Activated B cell treated with CpG ODN at 0.5 μM for 24 hours (primary cell): ENCODE measurements around the gene SIRPB1. TPM values are rescaled to one million over a fixed set of nuclear protein-coding genes. Genes with fewer than 3 reads are reported as not detected.
"Not testable (repeated sequence)": the region's sequence is repeated elsewhere in the genome, so short reads cannot be mapped to it uniquely, and the experiment has no call there.

Experiments
- ATAC-seq: fragments of 200-7000 bp; cut with Tn5 transposase; one replicate; pipeline ENCODE4 v1.10.0; 2021; ENCODE audit warnings: low read depth, mild to moderate bottlenecking, moderate library complexity
- CTCF ChIA-PET: fragments of 350-600 bp; sonication (Branson Sonifier 250); formaldehyde crosslinking; loops from one replicate; lab custom pipeline; 2021; ENCODE audit warnings: antibody characterized with exemption; lab: Charles Lee
- POLR2A ChIA-PET: fragments of 350-600 bp; sonication (Branson Sonifier 250); formaldehyde crosslinking; loops from one replicate; lab custom pipeline; 2021; ENCODE audit warnings: antibody characterized with exemption; lab: Charles Lee
- DNase-seq: peaks from one replicate; pipeline ENCODE4 v3.0.0; 2022
- H3K27ac Mint-ChIP-seq: one replicate; pipeline ENCODE4 v1.8.0; 2020; ENCODE audit warnings: mixed read lengths
- H3K27me3 Mint-ChIP-seq: one replicate; pipeline ENCODE4 v1.8.0; 2021; ENCODE audit warnings: mixed read lengths
- H3K36me3 Mint-ChIP-seq: one replicate; pipeline ENCODE4 v1.8.0; 2021; ENCODE audit warnings: low read depth, mixed read lengths
- H3K4me1 Mint-ChIP-seq: one replicate; pipeline ENCODE4 v1.8.0; 2021; ENCODE audit warnings: mixed read lengths
- H3K4me3 Mint-ChIP-seq: one replicate; pipeline ENCODE4 v1.8.0; 2020; ENCODE audit warnings: mild to moderate bottlenecking, mixed read lengths
- H3K9me3 Mint-ChIP-seq: one replicate; pipeline ENCODE4 v1.8.0; 2020; ENCODE audit warnings: mixed read lengths
- CTCF ChIP-seq: fragments of 200-600 bp; IDR thresholded peaks from one replicate; pipeline ENCODE4 v1.8.0; 2022; ENCODE audit warnings: antibody characterized with exemption, mild to moderate bottlenecking
- intact Hi-C: fragments of 100-400 bp; cut with micrococcal nuclease; formaldehyde crosslinking; loops from one replicate; pipeline ENCODE4 v1.15.1; 2024
- total RNA-seq: library from RNA; stranded (reverse); gene quantifications from 2 replicates; pipeline ENCODE4 v1.2.3, GENCODE V29; 2022

SIRPB1 gene
- total RNA-seq, 1 donor from 2014 or later = 1.1 TPM

GRCh38 chr20:1648101-1648500 lies 28.3 kb upstream of the SIRPB1 start:
- CTCF ChIA-PET = no interaction called here
- DNase-seq (no peak), ATAC-seq (no peak)
- Mint-ChIP-seq H3K9me3 (no peaks in the 10 kb centered on the region), H3K36me3 (no peaks in the 10 kb centered on the region), H3K4me1 (peaks cover 7% of the 10 kb centered on the region), H3K27me3 (peaks cover 5% of the 10 kb centered on the region), H3K4me3 (no peak overlapping the region), H3K27ac (no peak overlapping the region)
- no peak for TF ChIP-seq CTCF
- POLR2A ChIA-PET = no interaction called here
- intact Hi-C loops = no loop called here

GRCh38 chr20:1646975-1647431 lies 27.2 kb upstream of the SIRPB1 start:
- H3K9me3 Mint-ChIP-seq = no peaks in the 10 kb centered on the region
- H3K27ac Mint-ChIP-seq = no peak overlapping the region
- no peak overlapping the region for H3K4me3 Mint-ChIP-seq
- TF ChIP-seq CTCF = no peak
- ChIA-PET CTCF (no interaction called here), POLR2A (no interaction called here)
- ATAC-seq = no peak
- no peak for DNase-seq
- peaks cover 4% of the 10 kb centered on the region for H3K27me3 Mint-ChIP-seq
- H3K4me1 Mint-ChIP-seq = peaks cover 7% of the 10 kb centered on the region
- H3K36me3 Mint-ChIP-seq = no peaks in the 10 kb centered on the region
- intact Hi-C loops = no loop called here

- DNase-seq = no peak
- Mint-ChIP-seq H3K4me3 (no peak overlapping the region), H3K9me3 (no peaks in the 10 kb centered on the region), H3K27ac (no peak overlapping the region), H3K36me3 (no peaks in the 10 kb centered on the region), H3K4me1 (peaks cover 2% of the 10 kb centered on the region), H3K27me3 (peaks cover 4% of the 10 kb centered on the region)
- POLR2A ChIA-PET = no interaction called here
- TF ChIP-seq CTCF = no peak
- intact Hi-C loops = no loop called here
- ATAC-seq = no peak
- CTCF ChIA-PET = no interaction called here
Measured at GRCh38 chr20:1644101-1644962, 24.5 kb upstream of the SIRPB1 start.

- DNase-seq, H3K9me3 Mint-ChIP-seq, H3K27me3 Mint-ChIP-seq, CTCF ChIA-PET, ATAC-seq, H3K36me3 Mint-ChIP-seq, POLR2A ChIA-PET, H3K4me1 Mint-ChIP-seq, H3K27ac Mint-ChIP-seq, H3K4me3 Mint-ChIP-seq: not testable (repeated sequence)
- intact Hi-C loops = loop anchor here (10.0 kb wide), 1 partner anchor 104 kb away; no protein-coding TSS in a partner anchor
Measured at GRCh38 chr20:1638643-1639042, 18.8 kb upstream of the SIRPB1 start.

GRCh38 chr20:1637755-1638154 lies 17.9 kb upstream of the SIRPB1 start:
- DNase-seq (no peak), ATAC-seq (no peak)
- ChIA-PET CTCF (no interaction called here), POLR2A (no interaction called here)
- Mint-ChIP-seq H3K36me3 (no peaks in the 10 kb centered on the region), H3K27ac (no peak overlapping the region), H3K4me3 (no peak overlapping the region), H3K9me3 (no peaks in the 10 kb centered on the region), H3K4me1 (no peaks in the 10 kb centered on the region), H3K27me3 (no peaks in the 10 kb centered on the region)
- TF ChIP-seq CTCF = no peak
- intact Hi-C loops = loop anchor here (10.0 kb wide), 1 partner anchor 103 kb away; no protein-coding TSS in a partner anchor
